Measurements from ENCODE around the gene DYRK3. TPM values are rescaled to one million over a fixed set of nuclear protein-coding genes. Genes with fewer than 3 reads are reported as not detected.

The DYRK3 gene
- total and polyA plus RNA-seq, 2 of the 13 experiments (the other 11 are each of a cell fraction or from before 2014, with no cell fraction given): 0.48 to 2.8 TPM

DNA sequence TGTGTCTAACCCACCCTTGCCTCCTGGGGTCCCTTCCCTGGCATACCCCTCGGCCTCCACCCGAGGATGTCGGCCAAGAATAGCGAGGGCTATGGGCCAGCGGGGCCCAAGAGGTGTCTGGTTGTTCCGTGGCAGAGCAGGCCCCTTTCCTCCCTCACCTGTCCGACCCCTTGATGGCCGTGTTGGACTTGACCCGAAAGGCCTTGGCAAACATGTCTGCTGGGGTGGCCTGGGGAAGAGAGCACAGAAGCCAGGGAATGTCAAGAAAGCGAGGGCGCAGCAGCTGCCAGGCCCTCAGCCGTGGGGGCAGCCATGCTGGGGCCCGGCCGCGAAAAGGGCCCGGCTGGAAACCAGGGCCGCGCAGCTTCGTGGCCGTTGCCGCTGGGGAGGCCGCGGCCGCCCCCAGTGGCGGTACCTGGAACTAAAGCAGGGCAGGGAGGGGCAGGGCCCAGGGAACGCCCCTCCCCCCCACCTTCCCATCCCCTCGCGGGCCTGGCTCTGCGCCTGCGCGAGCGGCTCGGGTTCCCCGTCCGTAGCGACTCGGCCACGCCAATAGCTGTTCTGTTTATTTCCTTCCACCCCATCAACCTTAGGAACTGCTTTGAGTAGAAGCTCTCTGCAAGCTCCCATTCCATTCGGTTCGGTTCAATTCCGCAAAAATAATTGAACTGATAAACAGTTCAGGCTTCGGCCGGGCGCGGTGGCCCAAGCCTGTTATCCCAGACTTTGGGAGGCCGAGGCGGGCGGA is 23.0 kb upstream of the DYRK3 start, which contains the start of gene EIF2D (continued):
- TF ChIP-seq JUNB (CRISPR knock-in tag; IDR thresholded peaks at IDR 0.05; ENCODE audit: borderline replicate concordance): 0 out of 2 replicates have a peak, but pooled peaks have one; percentile 55
- TF ChIP-seq ZFP1 (CRISPR knock-in tag; IDR thresholded peaks at IDR 0.05): peak; percentile 86
- TF ChIP-seq, protein P1, sequence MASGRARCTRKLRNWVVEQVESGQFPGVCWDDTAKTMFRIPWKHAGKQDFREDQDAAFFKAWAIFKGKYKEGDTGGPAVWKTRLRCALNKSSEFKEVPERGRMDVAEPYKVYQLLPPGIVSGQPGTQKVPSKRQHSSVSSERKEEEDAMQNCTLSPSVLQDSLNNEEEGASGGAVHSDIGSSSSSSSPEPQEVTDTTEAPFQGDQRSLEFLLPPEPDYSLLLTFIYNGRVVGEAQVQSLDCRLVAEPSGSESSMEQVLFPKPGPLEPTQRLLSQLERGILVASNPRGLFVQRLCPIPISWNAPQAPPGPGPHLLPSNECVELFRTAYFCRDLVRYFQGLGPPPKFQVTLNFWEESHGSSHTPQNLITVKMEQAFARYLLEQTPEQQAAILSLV (CRISPR knock-in tag; IDR thresholded peaks at IDR 0.05; ENCODE audit: borderline replicate concordance): peak; percentile 87
- peak; percentile 87 for TF ChIP-seq ZNF709 (CRISPR knock-in tag; IDR thresholded peaks at IDR 0.05)
- no peak for TF ChIP-seq SNAPC4 (CRISPR knock-in tag; IDR thresholded peaks at IDR 0.05)
- no peak for TF ChIP-seq ZBTB7A (CRISPR knock-in tag; IDR thresholded peaks at IDR 0.05)
- peak; percentile 71; the same call in 1 of the 2 replicates for TF ChIP-seq GATA4 (IDR thresholded peaks at IDR 0.05; ENCODE audit: borderline replicate concordance, low read depth)
- TF ChIP-seq ZNF678 (CRISPR knock-in tag; IDR thresholded peaks at IDR 0.05): peak; percentile 56; the same call in 1 of the 2 replicates
- no peak for TF ChIP-seq ZNF775 (CRISPR knock-in tag; IDR thresholded peaks at IDR 0.05; ENCODE audit: borderline replicate concordance)
- no peak for TF ChIP-seq BCLAF1 (IDR thresholded peaks at IDR 0.05)
- peak; percentile 94 for TF ChIP-seq RFXAP (CRISPR knock-in tag; IDR thresholded peaks at IDR 0.05; ENCODE audit: borderline replicate concordance)
- TF ChIP-seq ZNF333 (CRISPR knock-in tag; IDR thresholded peaks at IDR 0.05; ENCODE audit: borderline replicate concordance): peak; percentile 24; the same call in 1 of the 2 replicates
- peak; percentile 94 for TF ChIP-seq ZNF232 (CRISPR knock-in tag; IDR thresholded peaks at IDR 0.05; ENCODE audit: borderline replicate concordance)
- peak; percentile 76 for TF ChIP-seq ZNF720 (CRISPR knock-in tag; IDR thresholded peaks at IDR 0.05)
- no peak for TF ChIP-seq ZNF660 (CRISPR knock-in tag; IDR thresholded peaks at IDR 0.05; ENCODE audit: borderline replicate concordance, low read depth)
- TF ChIP-seq MAFK (conservative IDR thresholded peaks at IDR 0.05 in 1 of 2, IDR thresholded peaks at IDR 0.05 in 1 of 2; ENCODE audit: low read length in 2 of 2): no peak
- peak; percentile 98 for TF ChIP-seq ZNF747 (CRISPR knock-in tag; IDR thresholded peaks at IDR 0.05; ENCODE audit: borderline replicate concordance)
- TF ChIP-seq FOXK2 (IDR thresholded peaks at IDR 0.05): no peak
- peak; percentile 99 for TF ChIP-seq PHF20 (CRISPR knock-in tag; IDR thresholded peaks at IDR 0.05)
